ENCODE measurements around the gene TTBK1. TPM values are rescaled to one million over a fixed set of nuclear protein-coding genes. Genes with fewer than 3 reads are reported as not detected.

Gene TTBK1
- total RNA-seq, 1 experiment from 2014 or later = 0.68 TPM

DNA sequence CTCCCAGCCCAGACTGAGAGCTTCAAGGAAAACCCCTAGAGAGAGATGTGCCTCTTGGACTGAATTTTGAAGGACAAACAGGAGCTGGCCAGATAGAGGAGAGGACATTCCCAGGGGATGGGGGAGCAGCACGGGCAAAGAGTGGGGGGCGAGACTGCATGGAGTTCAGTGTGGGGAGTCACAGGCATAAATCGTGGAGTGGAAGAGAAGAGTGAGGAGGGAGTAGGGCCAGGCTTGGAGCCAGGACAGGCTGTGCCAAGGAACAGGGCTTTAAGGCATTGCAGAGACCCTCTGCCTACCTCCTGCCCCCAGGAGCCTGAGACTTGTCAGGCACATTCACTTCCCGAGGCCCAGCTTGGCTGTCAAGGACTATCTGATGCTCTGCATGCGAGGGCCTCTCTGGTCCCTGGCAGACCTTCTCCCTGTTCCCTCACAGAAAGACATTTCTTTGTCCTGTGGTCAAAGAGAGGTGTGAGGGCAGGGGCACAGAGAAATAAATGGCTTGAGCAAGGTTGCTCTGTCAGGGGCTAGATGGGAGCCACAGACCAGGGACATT, 49.6 kb downstream of the TTBK1 start (continued):
- TF ChIP-seq, protein P1, sequence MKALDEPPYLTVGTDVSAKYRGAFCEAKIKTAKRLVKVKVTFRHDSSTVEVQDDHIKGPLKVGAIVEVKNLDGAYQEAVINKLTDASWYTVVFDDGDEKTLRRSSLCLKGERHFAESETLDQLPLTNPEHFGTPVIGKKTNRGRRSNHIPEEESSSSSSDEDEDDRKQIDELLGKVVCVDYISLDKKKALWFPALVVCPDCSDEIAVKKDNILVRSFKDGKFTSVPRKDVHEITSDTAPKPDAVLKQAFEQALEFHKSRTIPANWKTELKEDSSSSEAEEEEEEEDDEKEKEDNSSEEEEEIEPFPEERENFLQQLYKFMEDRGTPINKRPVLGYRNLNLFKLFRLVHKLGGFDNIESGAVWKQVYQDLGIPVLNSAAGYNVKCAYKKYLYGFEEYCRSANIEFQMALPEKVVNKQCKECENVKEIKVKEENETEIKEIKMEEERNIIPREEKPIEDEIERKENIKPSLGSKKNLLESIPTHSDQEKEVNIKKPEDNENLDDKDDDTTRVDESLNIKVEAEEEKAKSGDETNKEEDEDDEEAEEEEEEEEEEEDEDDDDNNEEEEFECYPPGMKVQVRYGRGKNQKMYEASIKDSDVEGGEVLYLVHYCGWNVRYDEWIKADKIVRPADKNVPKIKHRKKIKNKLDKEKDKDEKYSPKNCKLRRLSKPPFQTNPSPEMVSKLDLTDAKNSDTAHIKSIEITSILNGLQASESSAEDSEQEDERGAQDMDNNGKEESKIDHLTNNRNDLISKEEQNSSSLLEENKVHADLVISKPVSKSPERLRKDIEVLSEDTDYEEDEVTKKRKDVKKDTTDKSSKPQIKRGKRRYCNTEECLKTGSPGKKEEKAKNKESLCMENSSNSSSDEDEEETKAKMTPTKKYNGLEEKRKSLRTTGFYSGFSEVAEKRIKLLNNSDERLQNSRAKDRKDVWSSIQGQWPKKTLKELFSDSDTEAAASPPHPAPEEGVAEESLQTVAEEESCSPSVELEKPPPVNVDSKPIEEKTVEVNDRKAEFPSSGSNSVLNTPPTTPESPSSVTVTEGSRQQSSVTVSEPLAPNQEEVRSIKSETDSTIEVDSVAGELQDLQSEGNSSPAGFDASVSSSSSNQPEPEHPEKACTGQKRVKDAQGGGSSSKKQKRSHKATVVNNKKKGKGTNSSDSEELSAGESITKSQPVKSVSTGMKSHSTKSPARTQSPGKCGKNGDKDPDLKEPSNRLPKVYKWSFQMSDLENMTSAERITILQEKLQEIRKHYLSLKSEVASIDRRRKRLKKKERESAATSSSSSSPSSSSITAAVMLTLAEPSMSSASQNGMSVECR (CRISPR knock-in tag; IDR thresholded peaks at IDR 0.05; ENCODE audit: borderline replicate concordance) = no peak
- no peak for TF ChIP-seq ZNF219 (CRISPR knock-in tag; IDR thresholded peaks at IDR 0.05; ENCODE audit: borderline replicate concordance)
- TF ChIP-seq NR3C1 (CRISPR knock-in tag; conservative IDR thresholded peaks at IDR 0.05; ENCODE audit: low read depth) = no peak
- TF ChIP-seq AR (CRISPR knock-in tag; IDR thresholded peaks at IDR 0.05) = no peak
- TF ChIP-seq, protein P2, sequence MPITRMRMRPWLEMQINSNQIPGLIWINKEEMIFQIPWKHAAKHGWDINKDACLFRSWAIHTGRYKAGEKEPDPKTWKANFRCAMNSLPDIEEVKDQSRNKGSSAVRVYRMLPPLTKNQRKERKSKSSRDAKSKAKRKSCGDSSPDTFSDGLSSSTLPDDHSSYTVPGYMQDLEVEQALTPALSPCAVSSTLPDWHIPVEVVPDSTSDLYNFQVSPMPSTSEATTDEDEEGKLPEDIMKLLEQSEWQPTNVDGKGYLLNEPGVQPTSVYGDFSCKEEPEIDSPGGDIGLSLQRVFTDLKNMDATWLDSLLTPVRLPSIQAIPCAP (CRISPR knock-in tag; IDR thresholded peaks at IDR 0.05) = no peak
- TF ChIP-seq ESRRA (CRISPR knock-in tag; IDR thresholded peaks at IDR 0.05; ENCODE audit: borderline replicate concordance) = no peak

- no peak for ATAC-seq
- Mint-ChIP-seq H3K9me3 (no peaks in the 10 kb centered on the region), H3K36me3 (no peaks in the 10 kb centered on the region)
Observed at GRCh38 chr6:43293698-43294097, 50.4 kb downstream of the TTBK1 start.

More at GRCh38 chr6:43293698-43294097, 50.4 kb downstream of the TTBK1 start:
- no peak overlapping the region for H3K4me3 Mint-ChIP-seq
- H3K27ac Mint-ChIP-seq = no peak overlapping the region
- CTCF ChIA-PET = no interaction called here
- H3K27me3 Mint-ChIP-seq (ENCODE audit: low read depth) = peaks cover 9% of the 10 kb centered on the region
- DNase-seq (ENCODE audit: low spot score) = no peak
- H3K4me1 Mint-ChIP-seq = peaks cover 8% of the 10 kb centered on the region
- POLR2A ChIA-PET = interaction anchor here (0.6 kb wide), 1 partner anchor 349 kb away, joined by 7 read pairs; no protein-coding TSS in a partner anchor
- no peak for TF ChIP-seq AR (CRISPR knock-in tag; IDR thresholded peaks at IDR 0.05)
- TF ChIP-seq TP53 (CRISPR knock-in tag; IDR thresholded peaks at IDR 0.05) = no peak
- TF ChIP-seq, protein P3, sequence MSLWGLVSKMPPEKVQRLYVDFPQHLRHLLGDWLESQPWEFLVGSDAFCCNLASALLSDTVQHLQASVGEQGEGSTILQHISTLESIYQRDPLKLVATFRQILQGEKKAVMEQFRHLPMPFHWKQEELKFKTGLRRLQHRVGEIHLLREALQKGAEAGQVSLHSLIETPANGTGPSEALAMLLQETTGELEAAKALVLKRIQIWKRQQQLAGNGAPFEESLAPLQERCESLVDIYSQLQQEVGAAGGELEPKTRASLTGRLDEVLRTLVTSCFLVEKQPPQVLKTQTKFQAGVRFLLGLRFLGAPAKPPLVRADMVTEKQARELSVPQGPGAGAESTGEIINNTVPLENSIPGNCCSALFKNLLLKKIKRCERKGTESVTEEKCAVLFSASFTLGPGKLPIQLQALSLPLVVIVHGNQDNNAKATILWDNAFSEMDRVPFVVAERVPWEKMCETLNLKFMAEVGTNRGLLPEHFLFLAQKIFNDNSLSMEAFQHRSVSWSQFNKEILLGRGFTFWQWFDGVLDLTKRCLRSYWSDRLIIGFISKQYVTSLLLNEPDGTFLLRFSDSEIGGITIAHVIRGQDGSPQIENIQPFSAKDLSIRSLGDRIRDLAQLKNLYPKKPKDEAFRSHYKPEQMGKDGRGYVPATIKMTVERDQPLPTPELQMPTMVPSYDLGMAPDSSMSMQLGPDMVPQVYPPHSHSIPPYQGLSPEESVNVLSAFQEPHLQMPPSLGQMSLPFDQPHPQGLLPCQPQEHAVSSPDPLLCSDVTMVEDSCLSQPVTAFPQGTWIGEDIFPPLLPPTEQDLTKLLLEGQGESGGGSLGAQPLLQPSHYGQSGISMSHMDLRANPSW (CRISPR knock-in tag; conservative IDR thresholded peaks at IDR 0.05; ENCODE audit: low read depth) = no peak
- TF ChIP-seq ZNF263 (CRISPR knock-in tag; IDR thresholded peaks at IDR 0.05; ENCODE audit: low read depth) = no peak
- TF ChIP-seq ZNF416 (CRISPR knock-in tag; IDR thresholded peaks at IDR 0.05) = no peak
- no peak for TF ChIP-seq NR2C2 (CRISPR knock-in tag; IDR thresholded peaks at IDR 0.05)
- TF ChIP-seq, protein P4, sequence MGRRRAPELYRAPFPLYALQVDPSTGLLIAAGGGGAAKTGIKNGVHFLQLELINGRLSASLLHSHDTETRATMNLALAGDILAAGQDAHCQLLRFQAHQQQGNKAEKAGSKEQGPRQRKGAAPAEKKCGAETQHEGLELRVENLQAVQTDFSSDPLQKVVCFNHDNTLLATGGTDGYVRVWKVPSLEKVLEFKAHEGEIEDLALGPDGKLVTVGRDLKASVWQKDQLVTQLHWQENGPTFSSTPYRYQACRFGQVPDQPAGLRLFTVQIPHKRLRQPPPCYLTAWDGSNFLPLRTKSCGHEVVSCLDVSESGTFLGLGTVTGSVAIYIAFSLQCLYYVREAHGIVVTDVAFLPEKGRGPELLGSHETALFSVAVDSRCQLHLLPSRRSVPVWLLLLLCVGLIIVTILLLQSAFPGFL (CRISPR knock-in tag; IDR thresholded peaks at IDR 0.05; ENCODE audit: borderline replicate concordance) = no peak
- no peak for TF ChIP-seq ZNF138 (CRISPR knock-in tag; conservative IDR thresholded peaks at IDR 0.05)
- TF ChIP-seq ZNF121 (CRISPR knock-in tag; IDR thresholded peaks at IDR 0.05) = no peak
- no peak for TF ChIP-seq KAT7 (CRISPR knock-in tag; IDR thresholded peaks at IDR 0.05; ENCODE audit: borderline replicate concordance)
- TF ChIP-seq CREB1 (CRISPR knock-in tag; IDR thresholded peaks at IDR 0.05) = no peak

Data from WTC11 (cell line).